K562 (cell line): ENCODE results near the gene RPL22L1. TPM values are rescaled to one million over a fixed set of nuclear protein-coding genes. Genes with fewer than 3 reads are reported as not detected.

Source experiments
- AFF4 ChIP-seq: sonication (generic); formaldehyde crosslinking; IDR thresholded peaks from 2 replicates; pipeline ENCODE4 v1.8.0; 2023; ENCODE audit warnings: mild to moderate bottlenecking, missing genetic modification reagents
- EP400 ChIP-seq: fragments of 450-650 bp; IDR thresholded peaks from 2 replicates; pipeline ENCODE4 v1.6.1; 2017; ENCODE audit warnings: antibody characterized with exemption, mild to moderate bottlenecking, moderate library complexity
- ERF ChIP-seq: fragments of 450-650 bp; formaldehyde crosslinking; IDR thresholded peaks from 2 replicates; pipeline ENCODE4 v1.4.0; 2020; ENCODE audit warnings: mild to moderate bottlenecking, mixed read lengths
- FOS ChIP-seq: IDR thresholded peaks from 3 replicates; pipeline ENCODE4 v1.6.1; 2011; ENCODE audit not compliant: insufficient read length; ENCODE audit errors: extremely low read depth
- MCM2 ChIP-seq: fragments of 450-650 bp; IDR thresholded peaks from 2 replicates; pipeline ENCODE4 v1.6.1; 2017; ENCODE audit warnings: low read depth, mild to moderate bottlenecking
- POLR2AphosphoS5 ChIP-seq: IDR thresholded peaks from 2 replicates; pipeline ENCODE4 v1.6.1; 2011; ENCODE audit warnings: mild to moderate bottlenecking, low read depth, low read length, moderate library complexity; ENCODE audit not compliant: control insufficient read depth, insufficient read depth
- POLR2G ChIP-seq: fragments of 200-400 bp; formaldehyde crosslinking; IDR thresholded peaks from 2 replicates; pipeline ENCODE4 v1.6.1; 2017; ENCODE audit warnings: low read depth, mild to moderate bottlenecking, antibody characterized with exemption, low read length, moderate library complexity
- SRSF1 ChIP-seq: fragments of 200-400 bp; formaldehyde crosslinking; IDR thresholded peaks from 2 replicates; pipeline ENCODE4 v1.6.1; 2017; ENCODE audit warnings: mild to moderate bottlenecking, low read depth, low read length, moderate library complexity
- TAF1 ChIP-seq: IDR thresholded peaks from 2 replicates; pipeline ENCODE4 v1.6.1; 2011; ENCODE audit warnings: mild to moderate bottlenecking, low read length, moderate library complexity; ENCODE audit not compliant: insufficient read depth, control insufficient read depth, severe bottlenecking; ENCODE audit errors: extremely low read depth
- XRCC3 ChIP-seq: fragments of 450-650 bp; IDR thresholded peaks from 2 replicates; pipeline ENCODE4 v1.6.1; 2017; ENCODE audit warnings: mild to moderate bottlenecking, moderate library complexity
- ZBTB17 ChIP-seq: fragments of 450-650 bp; formaldehyde crosslinking; IDR thresholded peaks from 2 replicates; pipeline ENCODE4 v1.4.0; 2020; ENCODE audit warnings: mild to moderate bottlenecking
- ZBTB5 ChIP-seq: fragments of 450-650 bp; IDR thresholded peaks from 2 replicates; pipeline ENCODE4 v1.6.1; 2017; ENCODE audit warnings: antibody characterized with exemption
- ZNF143 ChIP-seq: sonication (generic); formaldehyde crosslinking; IDR thresholded peaks from 2 replicates; pipeline ENCODE4 v1.9.0; 2022; ENCODE audit warnings: mild to moderate bottlenecking, missing genetic modification reagents
- ZNF282 ChIP-seq: sonication (generic); formaldehyde crosslinking; IDR thresholded peaks from 2 replicates; pipeline ENCODE4 v1.8.1; 2023; ENCODE audit warnings: missing genetic modification reagents
- ZNF354B ChIP-seq: fragments of 250-450 bp; sonication (Bioruptor Pico); IDR thresholded peaks from 2 replicates; pipeline ENCODE4 v1.4.0; 2020
- polyA plus RNA-seq, 8 experiments: library from polyadenylated mRNA; depleted of rRNA in 4 of 8; stranded (reverse) in 5 of 8; unstranded in 3 of 8; fragments of >200 nt; fragmentation: Nextera tagmentation in 2 of 8; fragmentation: Illumina TruSeq in 1 of 8; extraction: Ambion mirVana in 2 of 8; extraction: Trizol in 1 of 8; gene quantifications; 2 replicates each; pipeline versions ENCODE4 v1.2.1 to v1.2.3, GENCODE V29; 2011 to 2014; ENCODE audit warnings: inconsistent platforms in 1 of 8, missing spikeins in 1 of 8
- total RNA-seq, 7 experiments: library from RNA; depleted of rRNA in 6 of 7; stranded (reverse); fragments of >200 nt in 6 of 7; fragmentation: Illumina TruSeq in 2 of 7; extraction: Trizol in 2 of 7; gene quantifications; 2 replicates each; pipeline versions ENCODE4 v1.2.1 to v1.2.3, GENCODE V29; 2011 to 2021; ENCODE audit warnings: low replicate concordance in 1 of 7
- TF ChIP-seq, protein P1 (sequence below), 2 experiments: fragments of 150-350 bp in 1 of 2; IDR thresholded peaks; 2 replicates each; pipeline ENCODE4 v1.6.1; 2012 to 2016; ENCODE audit warnings: low read depth in 2 of 2, low read length in 2 of 2, mild to moderate bottlenecking in 1 of 2, moderate library complexity in 1 of 2
- TF ChIP-seq, protein P2 (sequence below): sonication (generic); formaldehyde crosslinking; IDR thresholded peaks from 2 replicates; pipeline ENCODE4 v1.8.1; 2022; ENCODE audit warnings: missing genetic modification reagents

RPL22L1 gene
- total and polyA plus RNA-seq, 9 of the 15 experiments (the other 6 are each of a cell fraction or from before 2014, with no cell fraction given) = 53.9 to 198 (median 108) TPM

- TF ChIP-seq AFF4 (peak; percentile 73; the same call in 1 of the 2 replicates), ZNF282 (no peak), ZNF143 (CRISPR knock-in tag) (0 out of 2 replicates have a peak, but pooled peaks have one; percentile 31), ERF (CRISPR knock-in tag) (no peak), XRCC3 (no peak), SRSF1 (no peak), ZBTB17 (CRISPR knock-in tag) (no peak), POLR2G (peak; percentile 91), ZBTB5 (no peak), FOS (peak; percentile 51), TAF1 (peak; percentile 61), POLR2AphosphoS5 (peak; percentile 62), ZNF354B (CRISPR knock-in tag) (no peak), EP400 (peak; percentile 78), MCM2 (no peak)
- TF ChIP-seq, protein P1, sequence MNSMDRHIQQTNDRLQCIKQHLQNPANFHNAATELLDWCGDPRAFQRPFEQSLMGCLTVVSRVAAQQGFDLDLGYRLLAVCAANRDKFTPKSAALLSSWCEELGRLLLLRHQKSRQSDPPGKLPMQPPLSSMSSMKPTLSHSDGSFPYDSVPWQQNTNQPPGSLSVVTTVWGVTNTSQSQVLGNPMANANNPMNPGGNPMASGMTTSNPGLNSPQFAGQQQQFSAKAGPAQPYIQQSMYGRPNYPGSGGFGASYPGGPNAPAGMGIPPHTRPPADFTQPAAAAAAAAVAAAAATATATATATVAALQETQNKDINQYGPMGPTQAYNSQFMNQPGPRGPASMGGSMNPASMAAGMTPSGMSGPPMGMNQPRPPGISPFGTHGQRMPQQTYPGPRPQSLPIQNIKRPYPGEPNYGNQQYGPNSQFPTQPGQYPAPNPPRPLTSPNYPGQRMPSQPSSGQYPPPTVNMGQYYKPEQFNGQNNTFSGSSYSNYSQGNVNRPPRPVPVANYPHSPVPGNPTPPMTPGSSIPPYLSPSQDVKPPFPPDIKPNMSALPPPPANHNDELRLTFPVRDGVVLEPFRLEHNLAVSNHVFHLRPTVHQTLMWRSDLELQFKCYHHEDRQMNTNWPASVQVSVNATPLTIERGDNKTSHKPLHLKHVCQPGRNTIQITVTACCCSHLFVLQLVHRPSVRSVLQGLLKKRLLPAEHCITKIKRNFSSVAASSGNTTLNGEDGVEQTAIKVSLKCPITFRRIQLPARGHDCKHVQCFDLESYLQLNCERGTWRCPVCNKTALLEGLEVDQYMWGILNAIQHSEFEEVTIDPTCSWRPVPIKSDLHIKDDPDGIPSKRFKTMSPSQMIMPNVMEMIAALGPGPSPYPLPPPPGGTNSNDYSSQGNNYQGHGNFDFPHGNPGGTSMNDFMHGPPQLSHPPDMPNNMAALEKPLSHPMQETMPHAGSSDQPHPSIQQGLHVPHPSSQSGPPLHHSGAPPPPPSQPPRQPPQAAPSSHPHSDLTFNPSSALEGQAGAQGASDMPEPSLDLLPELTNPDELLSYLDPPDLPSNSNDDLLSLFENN (IDR thresholded peaks at IDR 0.05; ENCODE audit: low read depth in 2 of 2, low read length in 2 of 2) = no peak
- TF ChIP-seq, protein P2, sequence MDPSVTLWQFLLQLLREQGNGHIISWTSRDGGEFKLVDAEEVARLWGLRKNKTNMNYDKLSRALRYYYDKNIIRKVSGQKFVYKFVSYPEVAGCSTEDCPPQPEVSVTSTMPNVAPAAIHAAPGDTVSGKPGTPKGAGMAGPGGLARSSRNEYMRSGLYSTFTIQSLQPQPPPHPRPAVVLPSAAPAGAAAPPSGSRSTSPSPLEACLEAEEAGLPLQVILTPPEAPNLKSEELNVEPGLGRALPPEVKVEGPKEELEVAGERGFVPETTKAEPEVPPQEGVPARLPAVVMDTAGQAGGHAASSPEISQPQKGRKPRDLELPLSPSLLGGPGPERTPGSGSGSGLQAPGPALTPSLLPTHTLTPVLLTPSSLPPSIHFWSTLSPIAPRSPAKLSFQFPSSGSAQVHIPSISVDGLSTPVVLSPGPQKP (CRISPR knock-in tag) = no peak
Measured at GRCh38 chr3:170908235-170909116, 38.5 kb upstream of the RPL22L1 start, which contains the start of gene EIF5A2 (continued).
